Stromal cell of bone marrow (primary cell): ENCODE measurements around the gene PPY.
"Not testable (repeated sequence)": the region's sequence is repeated elsewhere in the genome, so short reads cannot be mapped to it uniquely, and the experiment has no call there.

ENCODE experiments used
- DNase-seq: peaks from one replicate; pipeline ENCODE4 v3.0.0-alpha.2; 2012; ENCODE audit warnings: low read depth

The PPY gene

DNA sequence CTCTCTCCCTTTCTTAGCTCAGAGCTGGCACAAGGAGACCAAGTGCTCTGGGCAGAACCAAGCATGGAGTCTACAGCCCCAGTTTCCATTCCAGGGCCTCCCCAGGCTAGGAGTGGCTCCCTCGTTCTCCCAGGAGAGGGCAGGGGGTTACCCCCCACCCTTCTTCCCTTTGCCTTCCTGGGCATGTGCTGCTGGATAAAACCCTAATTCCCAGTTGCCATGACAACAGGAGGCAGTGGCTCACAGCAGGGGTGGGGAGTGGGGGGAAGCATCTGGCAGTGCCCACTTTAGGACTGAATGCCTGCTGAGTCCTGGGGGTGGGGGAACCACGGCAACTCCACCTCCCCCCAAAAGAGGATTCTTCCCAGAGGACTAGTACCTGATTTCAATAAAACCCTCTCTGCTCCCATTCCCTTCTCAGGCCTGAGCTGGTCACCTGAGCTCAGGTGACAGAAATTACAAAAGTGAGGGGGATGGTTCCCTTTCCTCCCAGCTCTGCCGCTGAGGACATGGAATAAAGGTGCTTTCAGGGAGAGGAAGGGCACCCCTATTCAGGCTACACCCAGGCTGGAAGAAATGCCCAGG lies 36.8 kb downstream of the PPY start:
- DNase-seq, result no peak

DNA sequence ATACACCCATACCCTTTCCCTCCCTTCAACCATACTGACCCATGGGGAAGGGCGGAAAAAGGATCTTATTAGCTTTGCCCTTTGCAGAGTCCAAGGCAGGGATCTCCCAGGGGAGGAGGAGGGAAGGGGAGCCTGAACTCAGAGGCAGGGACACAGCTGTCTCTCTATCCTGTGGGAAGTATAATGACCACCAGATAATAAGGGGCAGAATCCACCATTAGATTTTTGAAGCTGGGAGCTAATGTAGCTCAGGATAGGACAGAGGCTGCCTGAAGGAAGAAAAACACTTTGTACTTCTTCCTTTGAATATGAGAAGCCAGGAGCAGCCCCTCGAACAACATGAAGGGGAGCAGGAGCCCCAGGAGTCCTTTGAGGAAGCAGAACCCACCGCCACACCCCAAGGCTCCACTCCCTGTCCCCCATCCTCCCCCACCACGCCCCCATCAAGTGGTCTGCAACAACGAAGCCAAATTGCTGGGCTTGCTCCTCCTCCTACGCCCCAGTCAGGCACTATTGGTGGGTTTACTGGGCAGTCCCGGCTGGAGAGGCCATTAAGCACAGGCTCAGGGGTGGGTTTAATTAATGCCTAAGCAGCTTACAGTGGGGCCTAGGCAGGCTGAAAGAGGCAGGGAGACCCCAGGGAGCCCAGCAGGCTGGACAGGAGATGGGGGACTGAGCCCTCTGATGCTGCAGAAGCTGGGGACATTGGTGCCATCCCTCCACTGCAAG lies 40.3 kb downstream of the PPY start:
- no peak for DNase-seq

DNA sequence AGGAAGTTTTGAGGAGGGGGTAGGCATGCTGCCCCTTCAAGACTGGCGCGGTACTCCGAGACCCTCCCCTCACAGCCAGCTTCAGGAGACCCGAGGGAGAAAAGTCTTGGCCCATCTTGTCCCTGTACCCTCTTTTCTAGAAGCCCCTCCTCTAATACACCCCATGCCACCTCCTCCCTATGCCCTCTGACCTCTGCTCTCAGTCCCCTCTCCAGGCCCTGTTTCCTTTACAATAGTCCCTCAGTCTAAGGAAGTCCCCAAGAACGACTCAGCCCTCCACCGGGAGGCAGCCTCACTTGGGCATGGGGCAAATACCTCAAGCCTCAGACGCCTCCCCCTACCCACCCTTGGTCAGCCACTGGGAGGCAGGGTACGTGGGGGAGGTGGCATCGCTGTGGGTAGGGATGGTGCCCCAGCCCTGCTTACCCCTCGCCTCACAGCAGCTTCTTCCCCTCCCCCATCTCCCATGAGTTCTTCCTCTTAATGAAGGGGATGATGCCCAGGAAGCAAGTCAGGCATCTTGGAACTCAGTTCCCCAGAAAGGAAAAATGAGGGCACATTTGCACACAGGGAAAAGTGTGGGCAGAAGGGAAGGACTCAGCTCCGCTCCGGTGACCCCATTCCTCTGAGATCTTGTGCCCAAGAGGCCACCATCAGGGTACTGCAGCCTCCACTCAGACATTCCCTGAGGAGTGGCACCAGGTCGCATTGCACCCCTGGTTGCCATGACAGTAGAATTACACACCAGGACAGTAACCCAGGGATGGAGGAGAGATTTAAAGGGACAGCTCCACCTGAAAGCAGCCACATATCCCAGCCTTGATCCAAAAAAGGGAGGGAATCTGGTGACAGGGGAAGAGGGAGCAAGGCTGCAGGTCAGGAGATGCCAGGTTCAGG lies 41.2 kb downstream of the PPY start:
- no peak for DNase-seq

DNA sequence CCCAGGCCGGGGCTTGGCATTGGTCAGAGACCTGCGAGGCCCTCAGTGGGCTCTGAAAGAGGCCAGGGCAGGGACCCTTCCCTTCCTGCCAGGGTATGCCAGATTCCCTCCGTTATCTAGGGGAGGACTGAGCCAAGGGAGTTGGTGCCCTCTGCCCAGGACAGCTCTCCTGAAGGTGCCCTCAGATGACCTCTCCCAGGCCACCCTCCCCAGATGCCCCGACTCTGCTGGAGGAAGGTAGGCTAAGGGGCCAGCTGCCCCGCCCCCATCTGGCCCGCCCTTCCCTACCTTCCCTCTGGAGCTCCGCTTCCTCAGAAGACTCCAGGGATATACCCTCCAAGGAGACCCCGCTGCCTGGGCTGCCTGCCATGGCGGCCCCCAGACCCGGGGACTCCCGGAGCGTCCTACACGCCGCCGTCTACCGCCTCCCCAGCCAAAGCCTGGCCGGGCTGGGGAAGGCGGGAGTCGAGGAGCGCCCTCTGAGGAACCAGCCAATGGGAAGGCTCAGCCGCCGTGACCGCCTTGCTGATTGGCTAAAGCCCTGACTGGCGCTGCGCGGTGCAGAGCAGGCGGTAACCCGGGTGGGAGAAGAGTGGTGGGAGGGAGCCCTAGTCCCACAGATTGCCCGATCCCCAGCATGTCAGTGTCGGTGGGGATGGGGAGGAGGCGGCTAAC lies 42.0 kb downstream of the PPY start:
- peak; percentile 65 for DNase-seq

DNA sequence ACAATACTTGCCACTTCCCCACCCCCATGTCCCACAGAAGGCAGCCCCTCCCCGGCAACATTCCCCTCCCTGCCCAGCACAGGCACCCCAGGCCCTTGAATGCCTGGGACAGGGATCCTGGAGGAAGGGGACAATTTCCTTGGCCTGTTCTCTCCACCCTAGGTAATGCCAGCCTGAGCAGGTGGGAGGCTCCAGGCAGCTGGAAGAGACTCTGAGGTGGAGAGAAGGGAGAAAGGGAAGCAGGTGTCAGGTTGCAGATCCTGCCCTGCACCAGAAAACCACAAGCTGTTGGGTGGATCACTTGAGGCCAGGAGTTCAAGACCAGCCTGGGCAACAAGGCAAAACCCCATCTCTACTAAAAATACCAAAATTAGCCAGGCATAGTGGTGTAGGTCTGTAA lies 43.8 kb downstream of the PPY start:
- no peak for DNase-seq

DNA sequence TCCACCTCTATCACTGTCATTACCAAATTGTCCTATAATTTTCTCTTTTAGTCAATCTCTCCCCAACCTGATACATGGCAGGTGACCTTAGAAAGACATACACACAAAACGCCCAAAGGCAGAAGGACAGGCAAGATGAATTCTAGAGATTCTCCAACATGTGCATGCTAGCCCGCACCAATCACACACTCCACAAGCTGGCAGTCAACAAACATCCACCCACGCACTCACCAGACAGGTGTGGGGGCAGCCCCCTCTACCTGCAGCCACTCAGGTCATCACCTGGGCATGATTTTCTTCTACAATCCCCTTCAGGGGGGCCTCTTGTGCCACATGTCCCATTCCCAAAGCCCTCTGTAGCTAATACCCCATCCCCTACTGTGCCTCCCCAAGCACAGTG lies 44.4 kb downstream of the PPY start:
- no peak for DNase-seq

DNA sequence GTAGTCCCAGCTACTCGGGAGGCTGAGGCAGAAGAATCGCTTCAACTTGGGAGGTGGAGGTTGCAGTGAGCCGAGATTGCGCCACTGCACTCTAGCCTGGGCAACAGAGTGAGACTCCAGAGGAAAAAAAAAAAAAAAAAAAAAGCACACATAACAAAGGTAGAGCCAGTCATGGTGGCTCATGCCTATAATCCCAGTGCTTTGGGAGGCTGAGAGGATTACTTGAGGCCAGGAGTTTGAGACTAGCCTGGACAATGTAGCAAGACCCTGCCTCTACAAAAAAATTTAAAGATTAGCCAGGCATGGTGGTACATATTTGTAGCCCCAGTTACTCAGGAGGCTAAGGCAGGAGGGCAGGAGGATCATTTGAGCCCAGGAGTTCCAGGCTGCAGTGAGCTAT lies 47.8 kb downstream of the PPY start:
- DNase-seq, result not testable (repeated sequence)

DNA sequence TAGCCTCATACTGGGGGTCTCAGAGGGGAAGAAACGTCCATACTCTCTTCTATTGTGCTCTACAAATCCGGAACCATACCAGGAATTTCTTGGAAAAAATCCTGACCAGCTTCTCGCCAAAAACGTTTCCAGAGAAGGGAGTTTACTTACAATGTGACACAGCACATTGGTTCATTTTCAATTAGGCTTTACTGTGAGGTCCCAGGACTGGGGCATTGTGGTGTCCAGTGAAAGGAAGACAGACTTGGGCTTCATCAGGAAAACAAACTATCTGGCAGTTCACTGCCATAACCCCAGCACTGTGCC lies 49.7 kb downstream of the PPY start:
- no peak for DNase-seq

DNA sequence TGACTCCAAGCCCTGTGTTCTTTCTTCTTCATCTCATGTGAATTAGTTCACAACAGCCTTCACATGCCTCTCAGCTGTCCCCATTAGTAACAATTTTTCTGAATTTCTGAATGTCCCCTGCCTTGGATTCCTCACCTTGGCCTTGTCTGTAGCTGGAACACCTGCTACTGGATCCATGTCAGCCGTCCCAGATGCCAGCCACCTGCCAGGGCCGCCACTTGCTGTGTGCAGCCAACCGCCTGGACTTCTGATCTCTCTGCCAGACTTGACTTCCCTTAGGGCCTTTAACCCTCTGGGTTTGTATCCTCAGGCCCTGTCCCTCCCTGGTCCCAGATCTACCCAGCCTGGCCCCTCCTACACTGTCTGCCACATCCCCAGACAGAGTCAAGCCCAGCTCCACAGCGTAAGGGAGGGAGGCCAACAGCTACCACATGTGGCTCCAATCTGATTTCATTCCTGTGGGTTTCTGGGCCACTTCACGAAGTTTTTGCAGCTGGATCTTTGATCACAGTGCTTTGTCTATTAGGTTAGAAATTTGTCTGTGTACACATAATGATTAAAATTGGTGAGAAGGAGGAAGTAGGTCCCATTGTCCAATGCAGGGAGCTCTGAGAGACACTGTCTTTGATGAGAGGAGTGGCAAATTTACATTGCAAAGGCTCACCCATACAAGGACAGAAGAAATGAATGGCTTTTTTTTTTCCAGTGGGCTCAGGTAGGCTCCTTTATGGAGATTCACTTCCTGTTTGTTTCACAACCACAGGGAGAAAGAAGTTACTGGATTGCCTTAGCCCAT lies 50.2 kb downstream of the PPY start:
- no peak for DNase-seq
